Measurements from ENCODE around the gene FHIT. TPM values are rescaled to one million over a fixed set of nuclear protein-coding genes. Genes with fewer than 3 reads are reported as not detected.
"Not testable (repeated sequence)": the region's sequence is repeated elsewhere in the genome, so short reads cannot be mapped to it uniquely, and the experiment has no call there.

FHIT gene
- polyA plus RNA-seq, 1 of the 3 experiments (the other 2 are of a cell fraction) = 0.41 TPM

DNA sequence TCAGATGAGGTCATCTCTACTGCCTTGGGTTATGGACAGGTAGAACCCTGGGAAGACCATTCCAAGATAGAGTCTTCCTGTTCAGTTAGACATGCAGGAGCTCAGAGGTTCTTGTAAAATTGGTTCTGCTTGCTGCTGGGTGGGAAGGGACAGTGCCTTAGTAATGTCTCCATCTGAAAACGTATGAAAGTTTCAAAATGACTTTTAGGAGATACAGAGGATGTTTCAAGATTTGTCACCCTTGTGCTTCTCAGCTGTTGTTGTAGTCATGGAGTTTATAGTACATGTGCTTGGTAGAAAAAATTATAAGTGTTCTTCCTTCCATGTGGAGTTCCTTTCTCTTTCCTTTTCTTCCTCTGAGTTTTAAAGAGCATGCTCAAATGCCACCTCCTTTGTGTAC is 1316.2 kb downstream of the FHIT start:
- no peaks in the 10 kb centered on the region for H4K20me1 ChIP-seq (ENCODE audit: insufficient read depth)

GRCh38 chr3:59934560-59934959 is 1316.7 kb downstream of the FHIT start:
- H3K36me3 ChIP-seq (replicated peaks in 1 of 2; ENCODE audit: control insufficient read depth in 1 of 2, insufficient read depth in 2 of 2, low read length in 1 of 2); H3F3A ChIP-seq (replicated peaks; ENCODE audit: insufficient read depth); H3K9ac ChIP-seq; POLR2A ChIA-PET; H3K27ac ChIP-seq (ENCODE audit: low read depth in 2 of 2, low read length in 1 of 2); H3K79me2 ChIP-seq (ENCODE audit: insufficient read depth); H3K9me2 ChIP-seq; DNase-seq; H3K27me3 ChIP-seq (ENCODE audit: insufficient read depth); H3K4me3 ChIP-seq (ENCODE audit: low read depth in 2 of 2, low read length in 1 of 2); H3K4me2 ChIP-seq; H3K4me1 ChIP-seq (ENCODE audit: control insufficient read depth in 1 of 2, insufficient read depth in 2 of 2, low read depth in 1 of 2, low read length in 1 of 2); H3K9me3 ChIP-seq; H2AFZ ChIP-seq (ENCODE audit: low read depth); H4K20me1 ChIP-seq (ENCODE audit: insufficient read depth): not testable (repeated sequence)
- WGBS (ENCODE audit: low lambda C conversion rate) = 20% methylated on average over 2 of the region's 2 CpGs
- CTCF ChIA-PET = interaction anchor here (1.2 to 2.6 kb wide), 2 partner anchors 8 to 10 kb away, joined by 4 to 7 read pairs; no protein-coding TSS in a partner anchor

More for the DNA sequence above, 1316.2 kb downstream of the FHIT start:
- Histone ChIP-seq H3K4me1 (ENCODE audit: control insufficient read depth in 1 of 2, insufficient read depth in 2 of 2, low read depth in 1 of 2, low read length in 1 of 2) (no peaks in the 10 kb centered on the region; a peak in 1 of 4 replicates), H3K9me2 (no peaks in the 10 kb centered on the region), H3K27me3 (ENCODE audit: insufficient read depth) (no peaks in the 10 kb centered on the region), H3K9ac (no peak overlapping the region), H3K9me3 (no peaks in the 10 kb centered on the region), H3F3A (replicated peaks; ENCODE audit: insufficient read depth) (no peaks in the 10 kb centered on the region), H3K4me3 (ENCODE audit: low read depth in 2 of 2, low read length in 1 of 2) (no peak overlapping the region), H3K79me2 (ENCODE audit: insufficient read depth) (no peaks in the 10 kb centered on the region), H3K4me2 (no peak overlapping the region), H2AFZ (ENCODE audit: low read depth) (no peak overlapping the region), H3K27ac (ENCODE audit: low read depth in 2 of 2, low read length in 1 of 2) (no peak overlapping the region), H3K36me3 (replicated peaks in 1 of 2; ENCODE audit: control insufficient read depth in 1 of 2, insufficient read depth in 2 of 2, low read length in 1 of 2) (no peaks in the 10 kb centered on the region)
- ChIA-PET POLR2A (no interaction called here), CTCF (interaction anchor here (2.6 kb wide), 1 partner anchor 9 kb away, joined by 7 read pairs; no protein-coding TSS in a partner anchor)
- no peak for DNase-seq
- TF ChIP-seq TAF1 (IDR thresholded peaks at IDR 0.05; ENCODE audit: borderline replicate concordance, low read depth, low read length) = no peak
- 21% methylated on average over 1 of the region's 1 CpG for WGBS (ENCODE audit: low lambda C conversion rate)

GRCh38 chr3:59930170-59930569 is 1321.1 kb downstream of the FHIT start:
- H3K27me3 ChIP-seq (ENCODE audit: insufficient read depth) = no peaks in the 10 kb centered on the region
- H4K20me1 ChIP-seq (ENCODE audit: insufficient read depth) = no peaks in the 10 kb centered on the region
- no peaks in the 10 kb centered on the region for H3K9me2 ChIP-seq
- H3K27ac ChIP-seq (ENCODE audit: low read depth in 2 of 2, low read length in 1 of 2) = no peak overlapping the region
- POLR2A ChIA-PET = no interaction called here
- H3K36me3 ChIP-seq (replicated peaks in 1 of 2; ENCODE audit: control insufficient read depth in 1 of 2, insufficient read depth in 2 of 2, low read length in 1 of 2) = no peaks in the 10 kb centered on the region
- no peak for TF ChIP-seq PBX3 (IDR thresholded peaks at IDR 0.05)
- no peak for TF ChIP-seq CHD2 (IDR thresholded peaks at IDR 0.05; ENCODE audit: low read length, partially characterized antibody)
- no peak for TF ChIP-seq RAD21 (IDR thresholded peaks at IDR 0.05; ENCODE audit: low read length)
- TF ChIP-seq TAF1 (IDR thresholded peaks at IDR 0.05; ENCODE audit: borderline replicate concordance, low read depth, low read length) = no peak
- no peak for TF ChIP-seq ELF1 (IDR thresholded peaks at IDR 0.05)
- TF ChIP-seq GATA2 (CRISPR knock-in tag; IDR thresholded peaks at IDR 0.05) = no peak
- no peak for TF ChIP-seq FOXJ3 (CRISPR knock-in tag; IDR thresholded peaks at IDR 0.05)
- TF ChIP-seq RCOR1 (IDR thresholded peaks at IDR 0.05; ENCODE audit: low read length) = no peak
- TF ChIP-seq FOXM1 (IDR thresholded peaks at IDR 0.05; ENCODE audit: low read depth) = no peak
- no peak for TF ChIP-seq EZH2phosphoT487 (IDR thresholded peaks at IDR 0.05; ENCODE audit: borderline replicate concordance, low read depth)
- no peak for TF ChIP-seq NRF1 (IDR thresholded peaks at IDR 0.05; ENCODE audit: low read depth, low read length)
- no peak for TF ChIP-seq RXRA (IDR thresholded peaks at IDR 0.05; ENCODE audit: borderline replicate concordance, low read depth)
- H3F3A ChIP-seq (replicated peaks; ENCODE audit: insufficient read depth) = no peaks in the 10 kb centered on the region
- no peak overlapping the region for H3K4me3 ChIP-seq (ENCODE audit: low read depth in 2 of 2, low read length in 1 of 2)
- no peak overlapping the region for H3K4me2 ChIP-seq
- DNase-seq = no peak
- no peak overlapping the region for H2AFZ ChIP-seq (ENCODE audit: low read depth)
- H3K4me1 ChIP-seq (ENCODE audit: control insufficient read depth in 1 of 2, insufficient read depth in 2 of 2, low read depth in 1 of 2, low read length in 1 of 2) = no peaks in the 10 kb centered on the region
- H3K9ac ChIP-seq = no peak overlapping the region
- WGBS (ENCODE audit: low lambda C conversion rate) = 40% methylated on average over 2 of the region's 2 CpGs
- CTCF ChIA-PET = no interaction called here
- H3K9me3 ChIP-seq = no peaks in the 10 kb centered on the region
- no peaks in the 10 kb centered on the region for H3K79me2 ChIP-seq (ENCODE audit: insufficient read depth)
